Mesothelial cell of epicardium (in vitro differentiated cells): ENCODE data around the gene DPP8. TPM values are rescaled to one million over a fixed set of nuclear protein-coding genes. Genes with fewer than 3 reads are reported as not detected.

Experiments used
- DNase-seq, 2 experiments: peaks; one replicate each; pipeline ENCODE4 v3.0.0; 2021; ENCODE audit warnings: low spot score in 2 of 2; ENCODE audit not compliant: unreplicated experiment in 2 of 2
- H3K27ac Mint-ChIP-seq: 2 replicates; pipeline ENCODE4 v1.8.0; 2021; ENCODE audit warnings: mixed read lengths
- H3K27me3 Mint-ChIP-seq: 2 replicates; pipeline ENCODE4 v1.8.0; 2021; ENCODE audit warnings: low read depth, mixed read lengths
- H3K36me3 Mint-ChIP-seq: 2 replicates; pipeline ENCODE4 v1.8.0; 2021; ENCODE audit warnings: mixed read lengths
- H3K4me1 Mint-ChIP-seq: 2 replicates; pipeline ENCODE4 v1.8.0; 2021; ENCODE audit warnings: mixed read lengths
- H3K4me3 Mint-ChIP-seq: 2 replicates; pipeline ENCODE4 v1.8.0; 2021; ENCODE audit warnings: mild to moderate bottlenecking, moderate library complexity, mixed read lengths
- H3K9me3 Mint-ChIP-seq: 2 replicates; pipeline ENCODE4 v1.8.0; 2021; ENCODE audit warnings: mixed read lengths
- total RNA-seq: library from RNA; stranded (reverse); gene quantifications from 3 replicates; pipeline ENCODE4 v1.2.1, GENCODE V29; 2021
- TF ChIP-seq, protein P1 (sequence below): fragments of 200-600 bp; sonication (generic); IDR thresholded peaks from one replicate; pipeline ENCODE4 v1.5.0; 2021; ENCODE audit warnings: antibody characterized with exemption; ENCODE audit not compliant: unreplicated experiment

The DPP8 gene
- total RNA-seq, 1 donor from 2014 or later: 31.5 TPM

DNA sequence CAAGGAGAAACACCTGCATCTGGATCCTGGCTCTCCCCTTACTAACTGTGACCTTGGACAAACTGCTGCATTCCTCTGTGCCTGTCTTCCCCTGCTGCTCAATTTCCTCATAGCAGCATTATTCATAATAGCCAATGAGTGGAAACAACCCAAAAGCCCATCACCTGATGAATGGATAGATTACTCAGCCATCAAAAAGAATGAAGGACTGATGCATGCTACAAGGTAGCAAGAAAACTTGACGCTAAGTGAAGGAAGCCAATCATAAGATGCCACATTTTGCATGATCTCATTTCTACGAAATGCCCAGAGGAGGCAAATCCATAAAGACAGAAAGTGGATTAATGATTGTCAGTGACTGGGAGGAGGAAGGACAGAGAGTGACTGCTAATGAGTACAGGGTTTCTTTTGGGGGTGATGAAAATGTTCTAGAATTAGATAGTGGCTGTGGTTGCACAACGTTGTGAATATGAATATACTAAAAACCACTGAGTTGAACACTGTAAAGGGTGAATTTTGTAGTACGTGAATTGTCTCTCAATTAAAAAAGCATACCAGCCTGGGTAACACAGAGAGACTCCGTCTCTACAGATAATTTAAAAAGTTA is 105.9 kb downstream of the DPP8 start:
- no peaks in the 10 kb centered on the region for H3K9me3 Mint-ChIP-seq
- peaks cover 11% of the 10 kb centered on the region for H3K4me1 Mint-ChIP-seq
- TF ChIP-seq, protein P1, sequence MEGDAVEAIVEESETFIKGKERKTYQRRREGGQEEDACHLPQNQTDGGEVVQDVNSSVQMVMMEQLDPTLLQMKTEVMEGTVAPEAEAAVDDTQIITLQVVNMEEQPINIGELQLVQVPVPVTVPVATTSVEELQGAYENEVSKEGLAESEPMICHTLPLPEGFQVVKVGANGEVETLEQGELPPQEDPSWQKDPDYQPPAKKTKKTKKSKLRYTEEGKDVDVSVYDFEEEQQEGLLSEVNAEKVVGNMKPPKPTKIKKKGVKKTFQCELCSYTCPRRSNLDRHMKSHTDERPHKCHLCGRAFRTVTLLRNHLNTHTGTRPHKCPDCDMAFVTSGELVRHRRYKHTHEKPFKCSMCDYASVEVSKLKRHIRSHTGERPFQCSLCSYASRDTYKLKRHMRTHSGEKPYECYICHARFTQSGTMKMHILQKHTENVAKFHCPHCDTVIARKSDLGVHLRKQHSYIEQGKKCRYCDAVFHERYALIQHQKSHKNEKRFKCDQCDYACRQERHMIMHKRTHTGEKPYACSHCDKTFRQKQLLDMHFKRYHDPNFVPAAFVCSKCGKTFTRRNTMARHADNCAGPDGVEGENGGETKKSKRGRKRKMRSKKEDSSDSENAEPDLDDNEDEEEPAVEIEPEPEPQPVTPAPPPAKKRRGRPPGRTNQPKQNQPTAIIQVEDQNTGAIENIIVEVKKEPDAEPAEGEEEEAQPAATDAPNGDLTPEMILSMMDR: no peak
- no peak overlapping the region for H3K27ac Mint-ChIP-seq
- H3K27me3 Mint-ChIP-seq: no peaks in the 10 kb centered on the region
- DNase-seq: no peak
- H3K4me3 Mint-ChIP-seq: no peak overlapping the region
- no peaks in the 10 kb centered on the region for H3K36me3 Mint-ChIP-seq

DNA sequence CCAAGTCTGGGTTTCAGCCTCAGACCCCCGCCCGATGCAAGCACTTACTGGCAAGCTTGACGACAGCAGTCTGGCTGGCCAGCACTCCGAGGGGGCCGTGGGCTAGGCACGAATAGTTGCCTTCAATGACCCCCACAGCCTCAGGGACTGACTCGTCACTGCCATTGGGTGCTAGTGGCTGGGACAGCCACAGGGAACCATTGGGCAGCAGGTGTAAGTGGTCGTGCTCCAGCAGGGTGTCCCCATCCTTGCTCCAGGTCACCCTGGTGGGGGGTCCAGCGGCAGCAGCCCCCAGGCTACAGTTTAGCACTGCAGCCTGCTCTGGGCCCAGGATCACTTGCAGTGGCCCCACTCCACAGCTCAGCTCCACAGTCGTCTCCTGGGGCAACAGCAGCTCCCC is 106.5 kb downstream of the DPP8 start:
- Mint-ChIP-seq H3K4me1 (peaks cover 13% of the 10 kb centered on the region), H3K27me3 (no peaks in the 10 kb centered on the region), H3K9me3 (no peaks in the 10 kb centered on the region), H3K4me3 (no peak overlapping the region), H3K27ac (no peak overlapping the region), H3K36me3 (no peaks in the 10 kb centered on the region)
- TF ChIP-seq, protein P1: no peak
- DNase-seq: no peak

DNA sequence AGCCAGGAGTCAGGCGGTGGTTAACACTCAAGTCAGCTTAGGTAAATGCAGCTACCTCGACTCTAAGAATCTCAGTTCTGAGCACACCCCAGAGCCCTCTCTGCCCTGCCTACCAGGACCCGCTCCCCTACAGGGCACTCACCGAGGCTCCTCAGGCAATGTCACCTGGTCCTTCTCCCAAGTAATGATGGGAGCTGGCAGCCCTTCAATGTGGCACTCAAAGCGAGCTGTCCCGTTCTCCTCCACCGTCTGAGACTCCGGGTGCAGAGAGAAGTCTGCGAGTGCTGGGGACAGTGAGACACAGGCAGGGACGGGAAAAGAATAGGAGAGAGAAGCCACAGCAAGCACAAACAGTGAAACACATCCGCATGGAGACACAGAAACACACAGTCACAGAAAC is 107.5 kb downstream of the DPP8 start:
- Mint-ChIP-seq H3K36me3 (no peaks in the 10 kb centered on the region), H3K9me3 (no peaks in the 10 kb centered on the region), H3K4me1 (peaks cover 12% of the 10 kb centered on the region), H3K27ac (no peak overlapping the region), H3K4me3 (no peak overlapping the region), H3K27me3 (no peaks in the 10 kb centered on the region)
- TF ChIP-seq, protein P1: no peak
- no peak for DNase-seq

DNA sequence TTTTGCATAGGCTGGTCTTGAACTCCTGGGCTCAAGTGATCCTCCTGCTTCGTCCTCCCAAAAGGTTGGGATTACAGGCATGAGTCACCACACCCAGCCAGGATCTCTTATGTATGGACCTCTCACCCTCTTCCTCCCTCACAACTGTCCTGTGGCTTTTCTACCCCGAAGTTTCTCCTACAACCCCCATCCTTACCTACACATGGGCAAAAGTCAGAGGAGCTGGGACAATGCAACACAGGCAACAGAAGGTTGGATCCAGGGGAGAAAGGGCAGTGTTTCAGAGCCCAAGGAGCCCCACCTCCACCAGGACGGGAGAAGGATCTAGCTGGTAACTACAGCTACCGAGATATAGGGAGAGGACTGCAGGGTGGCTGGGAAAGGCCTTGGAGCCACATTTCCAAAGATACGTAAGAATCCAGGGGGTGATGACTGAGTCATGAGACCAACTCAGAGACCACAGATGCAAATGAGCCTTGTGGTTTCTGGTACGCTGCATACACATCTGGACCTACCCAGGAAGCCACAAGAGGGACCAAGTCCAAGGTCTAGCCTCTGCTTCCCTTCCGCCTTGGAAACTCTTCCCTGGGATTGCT is 108.4 kb downstream of the DPP8 start:
- Mint-ChIP-seq H3K27me3 (no peaks in the 10 kb centered on the region), H3K4me1 (peaks cover 9% of the 10 kb centered on the region), H3K4me3 (no peak overlapping the region), H3K9me3 (no peaks in the 10 kb centered on the region), H3K36me3 (no peaks in the 10 kb centered on the region), H3K27ac (no peak overlapping the region)
- DNase-seq: no peak
- TF ChIP-seq, protein P1: no peak

DNA sequence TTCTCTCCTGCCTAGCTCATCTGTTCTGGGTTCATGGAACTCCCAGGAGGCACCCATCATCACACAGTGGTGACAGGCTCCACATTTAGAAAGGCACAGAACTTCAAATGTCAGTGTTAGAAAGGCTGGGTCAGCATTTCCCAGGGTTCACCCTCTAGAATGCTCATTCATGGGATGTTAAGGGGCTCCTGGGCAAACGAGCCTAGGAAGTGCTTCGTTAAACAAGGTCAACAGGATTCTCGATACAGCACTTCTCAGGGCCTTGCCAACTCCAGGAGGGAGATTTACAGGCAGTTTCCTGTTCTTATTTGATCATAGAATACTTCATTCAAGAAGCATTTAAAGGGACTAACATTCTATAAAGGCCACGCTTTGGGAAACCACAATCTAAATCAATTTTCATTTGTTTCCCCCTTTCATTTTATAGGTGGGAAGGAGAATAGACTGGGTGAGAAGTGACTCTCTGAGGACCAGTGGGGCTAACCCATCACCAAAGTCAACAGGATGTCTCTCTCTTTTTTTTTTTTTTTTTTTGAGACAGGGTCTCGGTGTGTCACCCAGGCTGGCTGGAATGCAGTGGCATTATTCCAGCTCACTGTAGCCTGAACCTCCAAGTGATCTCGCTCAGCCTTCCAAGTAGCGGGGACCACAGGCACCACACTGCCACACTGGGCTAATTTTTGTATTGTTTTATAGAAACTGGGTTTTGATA is 109.0 kb downstream of the DPP8 start:
- Mint-ChIP-seq H3K9me3 (no peaks in the 10 kb centered on the region), H3K27ac (no peak overlapping the region), H3K36me3 (no peaks in the 10 kb centered on the region), H3K4me1 (peaks cover 9% of the 10 kb centered on the region), H3K27me3 (no peaks in the 10 kb centered on the region), H3K4me3 (no peak overlapping the region)
- TF ChIP-seq, protein P1: no peak
- DNase-seq: no peak
